Measurements from ENCODE around the gene ABCB8. TPM values are rescaled to one million over a fixed set of nuclear protein-coding genes. Genes with fewer than 3 reads are reported as not detected.
A peak's percentile ranks its signal among the peaks of the same experiment; 100 is the strongest.

The ABCB8 gene
- total and polyA plus RNA-seq, 9 of the 15 experiments (the other 6 are each of a cell fraction or from before 2014, with no cell fraction given): 7.6 to 106 (median 36.3) TPM

GRCh38 chr7:151059367-151060112 is 31.3 kb downstream of the ABCB8 start, which contains the start of gene SLC4A2 (continued):
- TF ChIP-seq PHF8 (IDR thresholded peaks at IDR 0.05; ENCODE audit: borderline replicate concordance, low read length): peak; percentile 75; the same call in 1 of the 2 replicates
- peak; percentile 51; the same call in 1 of the 2 replicates for TF ChIP-seq ZNF263 (CRISPR knock-in tag; IDR thresholded peaks at IDR 0.05; ENCODE audit: borderline replicate concordance)
- TF ChIP-seq NRF1 (conservative IDR thresholded peaks at IDR 0.05 in 1 of 2, IDR thresholded peaks at IDR 0.05 in 1 of 2): peak; percentile 77 to 81
- TF ChIP-seq, protein P1, sequence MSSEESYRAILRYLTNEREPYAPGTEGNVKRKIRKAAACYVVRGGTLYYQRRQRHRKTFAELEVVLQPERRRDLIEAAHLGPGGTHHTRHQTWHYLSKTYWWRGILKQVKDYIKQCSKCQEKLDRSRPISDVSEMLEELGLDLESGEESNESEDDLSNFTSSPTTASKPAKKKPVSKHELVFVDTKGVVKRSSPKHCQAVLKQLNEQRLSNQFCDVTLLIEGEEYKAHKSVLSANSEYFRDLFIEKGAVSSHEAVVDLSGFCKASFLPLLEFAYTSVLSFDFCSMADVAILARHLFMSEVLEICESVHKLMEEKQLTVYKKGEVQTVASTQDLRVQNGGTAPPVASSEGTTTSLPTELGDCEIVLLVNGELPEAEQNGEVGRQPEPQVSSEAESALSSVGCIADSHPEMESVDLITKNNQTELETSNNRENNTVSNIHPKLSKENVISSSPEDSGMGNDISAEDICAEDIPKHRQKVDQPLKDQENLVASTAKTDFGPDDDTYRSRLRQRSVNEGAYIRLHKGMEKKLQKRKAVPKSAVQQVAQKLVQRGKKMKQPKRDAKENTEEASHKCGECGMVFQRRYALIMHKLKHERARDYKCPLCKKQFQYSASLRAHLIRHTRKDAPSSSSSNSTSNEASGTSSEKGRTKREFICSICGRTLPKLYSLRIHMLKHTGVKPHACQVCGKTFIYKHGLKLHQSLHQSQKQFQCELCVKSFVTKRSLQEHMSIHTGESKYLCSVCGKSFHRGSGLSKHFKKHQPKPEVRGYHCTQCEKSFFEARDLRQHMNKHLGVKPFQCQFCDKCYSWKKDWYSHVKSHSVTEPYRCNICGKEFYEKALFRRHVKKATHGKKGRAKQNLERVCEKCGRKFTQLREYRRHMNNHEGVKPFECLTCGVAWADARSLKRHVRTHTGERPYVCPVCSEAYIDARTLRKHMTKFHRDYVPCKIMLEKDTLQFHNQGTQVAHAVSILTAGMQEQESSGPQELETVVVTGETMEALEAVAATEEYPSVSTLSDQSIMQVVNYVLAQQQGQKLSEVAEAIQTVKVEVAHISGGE (CRISPR knock-in tag; IDR thresholded peaks at IDR 0.05): peak in 1 of 3 experiments; percentile 90; a peak in 3 of 6 replicates
- no peak for TF ChIP-seq ZNF23 (CRISPR knock-in tag; IDR thresholded peaks at IDR 0.05)
- TF ChIP-seq, protein P2, sequence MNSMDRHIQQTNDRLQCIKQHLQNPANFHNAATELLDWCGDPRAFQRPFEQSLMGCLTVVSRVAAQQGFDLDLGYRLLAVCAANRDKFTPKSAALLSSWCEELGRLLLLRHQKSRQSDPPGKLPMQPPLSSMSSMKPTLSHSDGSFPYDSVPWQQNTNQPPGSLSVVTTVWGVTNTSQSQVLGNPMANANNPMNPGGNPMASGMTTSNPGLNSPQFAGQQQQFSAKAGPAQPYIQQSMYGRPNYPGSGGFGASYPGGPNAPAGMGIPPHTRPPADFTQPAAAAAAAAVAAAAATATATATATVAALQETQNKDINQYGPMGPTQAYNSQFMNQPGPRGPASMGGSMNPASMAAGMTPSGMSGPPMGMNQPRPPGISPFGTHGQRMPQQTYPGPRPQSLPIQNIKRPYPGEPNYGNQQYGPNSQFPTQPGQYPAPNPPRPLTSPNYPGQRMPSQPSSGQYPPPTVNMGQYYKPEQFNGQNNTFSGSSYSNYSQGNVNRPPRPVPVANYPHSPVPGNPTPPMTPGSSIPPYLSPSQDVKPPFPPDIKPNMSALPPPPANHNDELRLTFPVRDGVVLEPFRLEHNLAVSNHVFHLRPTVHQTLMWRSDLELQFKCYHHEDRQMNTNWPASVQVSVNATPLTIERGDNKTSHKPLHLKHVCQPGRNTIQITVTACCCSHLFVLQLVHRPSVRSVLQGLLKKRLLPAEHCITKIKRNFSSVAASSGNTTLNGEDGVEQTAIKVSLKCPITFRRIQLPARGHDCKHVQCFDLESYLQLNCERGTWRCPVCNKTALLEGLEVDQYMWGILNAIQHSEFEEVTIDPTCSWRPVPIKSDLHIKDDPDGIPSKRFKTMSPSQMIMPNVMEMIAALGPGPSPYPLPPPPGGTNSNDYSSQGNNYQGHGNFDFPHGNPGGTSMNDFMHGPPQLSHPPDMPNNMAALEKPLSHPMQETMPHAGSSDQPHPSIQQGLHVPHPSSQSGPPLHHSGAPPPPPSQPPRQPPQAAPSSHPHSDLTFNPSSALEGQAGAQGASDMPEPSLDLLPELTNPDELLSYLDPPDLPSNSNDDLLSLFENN (IDR thresholded peaks at IDR 0.05; ENCODE audit: low read depth in 2 of 2, low read length in 2 of 2): 0 out of 4 replicates have a peak, but pooled peaks of 1 of the 2 experiments have one; percentile 45
- no peak for TF ChIP-seq SFPQ (IDR thresholded peaks at IDR 0.05; ENCODE audit: low read depth, low read length)
- no peak for TF ChIP-seq STAG1 (CRISPR knock-in tag; IDR thresholded peaks at IDR 0.05; ENCODE audit: borderline replicate concordance)
- peak; percentile 22; the same call in 1 of the 2 replicates for TF ChIP-seq TEAD4 (IDR thresholded peaks at IDR 0.05; ENCODE audit: low read length)
- TF ChIP-seq TEAD4 (CRISPR knock-in tag; IDR thresholded peaks at IDR 0.05; ENCODE audit: borderline replicate concordance): no peak
- peak; percentile 62; the same call in 1 of the 2 replicates for TF ChIP-seq NBN (IDR thresholded peaks at IDR 0.05; ENCODE audit: low read depth)
- TF ChIP-seq ZNF584 (CRISPR knock-in tag; IDR thresholded peaks at IDR 0.05; ENCODE audit: low read depth): peak; percentile 98
- TF ChIP-seq XRCC4 (IDR thresholded peaks at IDR 0.05; ENCODE audit: extremely low read depth, insufficient read depth, insufficient read length): no peak
- TF ChIP-seq KAT7 (CRISPR knock-in tag; IDR thresholded peaks at IDR 0.05; ENCODE audit: borderline replicate concordance): peak; percentile 16; the same call in 1 of the 2 replicates
- TF ChIP-seq JUND (IDR thresholded peaks at IDR 0.05; ENCODE audit: borderline replicate concordance, low read depth, low read length): 0 out of 2 replicates have a peak, but pooled peaks have one; percentile 29
- TF ChIP-seq JUND (tag; IDR thresholded peaks at IDR 0.05; ENCODE audit: borderline replicate concordance, low read depth, low read length): no peak; the same call in 2 of the 3 replicates

Data from K562 (cell line).